CD4-positive, CD25-positive, alpha-beta regulatory T cell (primary cell): Measurements from ENCODE around the gene RUSF1. TPM values are rescaled to one million over a fixed set of nuclear protein-coding genes. Genes with fewer than 3 reads are reported as not detected.
"Not testable (repeated sequence)": the region's sequence is repeated elsewhere in the genome, so short reads cannot be mapped to it uniquely, and the experiment has no call there.

Source experiments
- ATAC-seq, 2 donors: fragments of 150-1000 bp; cut with Tn5 transposase; one replicate each; pipeline ENCODE4 v1.10.0; 2021; ENCODE audit warnings: low read depth in 2 of 2, moderate number of reproducible peaks in 2 of 2, moderate library complexity in 1 of 2
- DNase-seq, 3 donors: peaks; one replicate each; pipeline versions ENCODE4 v3.0.0 to v3.0.0-alpha.2; 2012 to 2022; ENCODE audit warnings: mixed read lengths in 1 of 3
- H3K27ac ChIP-seq: one replicate; pipeline ENCODE4 v1.7.0; 2013; ENCODE audit warnings: mild to moderate bottlenecking, low read length; ENCODE audit not compliant: insufficient read depth, poor library complexity, severe bottlenecking
- H3K27me3 ChIP-seq: one replicate; pipeline ENCODE4 v1.7.0; 2013; ENCODE audit warnings: low read length; ENCODE audit not compliant: control insufficient read depth, insufficient read depth
- H3K36me3 ChIP-seq: one replicate; pipeline ENCODE4 v1.7.0; 2013; ENCODE audit warnings: mild to moderate bottlenecking, low read length, moderate library complexity; ENCODE audit not compliant: control insufficient read depth, insufficient read depth
- H3K4me1 ChIP-seq: 2 replicates; pipeline ENCODE4 v1.7.0; 2013; ENCODE audit warnings: mild to moderate bottlenecking, low read length; ENCODE audit not compliant: insufficient read depth, control insufficient read depth, poor library complexity, severe bottlenecking
- H3K4me3 ChIP-seq: one replicate; pipeline ENCODE4 v1.7.0; 2013; ENCODE audit warnings: low read depth, mild to moderate bottlenecking, low read length, moderate library complexity
- H3K9me3 ChIP-seq, 2 experiments: 1 replicate in 1 of 2; 2 replicates in 1 of 2; pipeline ENCODE4 v1.7.0; 2013; ENCODE audit warnings: low read length in 2 of 2, mild to moderate bottlenecking in 1 of 2, moderate library complexity in 1 of 2; ENCODE audit not compliant: control insufficient read depth in 2 of 2
- H3K27ac Mint-ChIP-seq, 3 donors: one replicate each; pipeline ENCODE4 v1.8.0; 2020 to 2022; ENCODE audit warnings: mild to moderate bottlenecking in 3 of 3, mixed read lengths in 3 of 3, moderate library complexity in 2 of 3
- H3K27me3 Mint-ChIP-seq: one replicate; pipeline ENCODE4 v1.8.0; 2022; ENCODE audit warnings: mild to moderate bottlenecking, mixed read lengths
- H3K36me3 Mint-ChIP-seq: one replicate; pipeline ENCODE4 v1.8.0; 2020; ENCODE audit warnings: mixed read lengths
- H3K4me1 Mint-ChIP-seq, 4 donors: one replicate each; pipeline ENCODE4 v1.8.0; 2020 to 2022; ENCODE audit warnings: mixed read lengths in 4 of 4, mild to moderate bottlenecking in 1 of 4
- H3K4me3 Mint-ChIP-seq, 4 donors: one replicate each; pipeline ENCODE4 v1.8.0; 2020 to 2022; ENCODE audit warnings: mild to moderate bottlenecking in 4 of 4, mixed read lengths in 4 of 4, moderate library complexity in 3 of 4
- H3K9me3 Mint-ChIP-seq, 7 donors: one replicate each; pipeline ENCODE4 v1.8.0; 2020 to 2022; ENCODE audit warnings: mixed read lengths in 7 of 7, mild to moderate bottlenecking in 3 of 7, moderate library complexity in 2 of 7
- polyA plus RNA-seq, 4 donors: library from polyadenylated mRNA; unstranded; fragments of 300-500 nt; fragmentation: Illumina TruSeq; gene quantifications; one replicate each; pipeline ENCODE4 v1.2.3, GENCODE V29; 2021
- total RNA-seq: library from RNA; stranded (reverse); gene quantifications from one replicate; pipeline ENCODE4 v1.2.3, GENCODE V29; 2022

The RUSF1 gene
- total and polyA plus RNA-seq, 5 donors from 2014 or later, result 17.9 to 44.7 (median 21.6) TPM

GRCh38 chr16:31527734-31528274, 19.6 kb upstream of the RUSF1 start, which contains the start of gene AHSP:
Gene AHSP, plus strand, starts transcription at chr16:31527900. Its CDS starts 240 bp downstream, at chr16:31528140.
- Histone ChIP-seq H3K4me3 (no peak within 1 kb of the TSS), H3K4me1 (peaks cover 5% of the 10 kb centered on the region), H3K36me3 (no peaks in the 10 kb centered on the region), H3K9me3 (no peaks in the 10 kb centered on the region), H3K27me3 (peaks cover 15% of the 10 kb centered on the region), H3K27ac (no peak within 1 kb of the TSS)
- Mint-ChIP-seq H3K4me3 (peak within 1 kb of the TSS in 2 of 4 donors; percentile 69 to 75), H3K27me3 (peaks cover 17% of the 10 kb centered on the region), H3K36me3 (no peaks in the 10 kb centered on the region), H3K27ac (peak within 1 kb of the TSS in 2 of 3 donors; percentile 35 to 73), H3K4me1 (peaks cover 0 to 23% (median 2%) of the 10 kb centered on the region in 4 donors), H3K9me3 (peaks cover 0 to 1% (median 0%) of the 10 kb centered on the region in 7 donors)
- DNase-seq (no peak), ATAC-seq (no peak)

GRCh38 chr16:31525113-31525512, 16.9 kb upstream of the RUSF1 start:
- DNase-seq (no peak), ATAC-seq (no peak)
- Mint-ChIP-seq H3K4me3 (no peak overlapping the region), H3K4me1 (peaks cover 0 to 22% (median 2%) of the 10 kb centered on the region in 4 donors), H3K27ac (no peak overlapping the region), H3K36me3 (no peaks in the 10 kb centered on the region), H3K27me3 (peaks cover 20% of the 10 kb centered on the region), H3K9me3 (peaks cover 0 to 1% (median 0%) of the 10 kb centered on the region in 7 donors)
- Histone ChIP-seq H3K9me3 (no peaks in the 10 kb centered on the region), H3K4me3 (no peak overlapping the region), H3K36me3 (no peaks in the 10 kb centered on the region), H3K4me1 (peaks cover 5% of the 10 kb centered on the region), H3K27me3 (peaks cover 3% of the 10 kb centered on the region), H3K27ac (no peak overlapping the region)

GRCh38 chr16:31523768-31524167, 15.6 kb upstream of the RUSF1 start:
- Mint-ChIP-seq H3K4me1 (peaks cover 0 to 15% (median under 1%) of the 10 kb centered on the region in 4 donors), H3K27me3 (peaks cover 14% of the 10 kb centered on the region)
- ATAC-seq, H3K27me3 ChIP-seq, H3K36me3 ChIP-seq, H3K27ac ChIP-seq, H3K27ac Mint-ChIP-seq, H3K4me1 ChIP-seq, DNase-seq, H3K9me3 Mint-ChIP-seq, H3K9me3 ChIP-seq, H3K36me3 Mint-ChIP-seq, H3K4me3 ChIP-seq, H3K4me3 Mint-ChIP-seq: not testable (repeated sequence)

GRCh38 chr16:31522071-31522470, 13.9 kb upstream of the RUSF1 start:
- Mint-ChIP-seq H3K9me3 (peaks cover 0 to 2% (median 0%) of the 10 kb centered on the region in 7 donors), H3K4me3 (no peak overlapping the region), H3K4me1 (peaks cover 0 to 4% (median 0%) of the 10 kb centered on the region in 4 donors), H3K27me3 (peaks cover 6% of the 10 kb centered on the region), H3K27ac (no peak overlapping the region), H3K36me3 (no peaks in the 10 kb centered on the region)
- Histone ChIP-seq H3K4me3 (no peak overlapping the region), H3K27me3 (no peaks in the 10 kb centered on the region), H3K27ac (no peak overlapping the region), H3K36me3 (no peaks in the 10 kb centered on the region), H3K4me1 (no peaks in the 10 kb centered on the region), H3K9me3 (no peaks in the 10 kb centered on the region)
- no peak for DNase-seq
- ATAC-seq, result no peak

GRCh38 chr16:31521368-31521767, 13.2 kb upstream of the RUSF1 start:
- Mint-ChIP-seq H3K4me1 (peaks cover 0 to 4% (median 0%) of the 10 kb centered on the region in 4 donors), H3K4me3 (no peak overlapping the region)
- ATAC-seq, result no peak

GRCh38 chr16:31519759-31520431, 11.7 kb upstream of the RUSF1 start:
- no peak for ATAC-seq
- no peaks in the 10 kb centered on the region for H3K27me3 ChIP-seq
- no peaks in the 10 kb centered on the region for H3K4me1 ChIP-seq
- no peak overlapping the region for H3K27ac ChIP-seq
- H3K9me3 ChIP-seq, result no peaks in the 10 kb centered on the region
- Mint-ChIP-seq H3K36me3 (no peaks in the 10 kb centered on the region), H3K27me3 (peaks cover 6% of the 10 kb centered on the region), H3K4me3 (no peak overlapping the region), H3K9me3 (peaks cover 0 to 2% (median 0%) of the 10 kb centered on the region in 7 donors), H3K4me1 (peaks cover 0 to 4% (median 0%) of the 10 kb centered on the region in 4 donors), H3K27ac (no peak overlapping the region)
- no peaks in the 10 kb centered on the region for H3K36me3 ChIP-seq
- H3K4me3 ChIP-seq, result no peak overlapping the region
- no peak for DNase-seq

More at GRCh38 chr16:31521368-31521767, 13.2 kb upstream of the RUSF1 start:
- Histone ChIP-seq H3K27me3 (no peaks in the 10 kb centered on the region), H3K27ac (no peak overlapping the region), H3K4me3 (no peak overlapping the region), H3K4me1 (no peaks in the 10 kb centered on the region), H3K36me3 (no peaks in the 10 kb centered on the region), H3K9me3 (no peaks in the 10 kb centered on the region)
- H3K9me3 Mint-ChIP-seq, result peaks cover 0 to 2% (median 0%) of the 10 kb centered on the region in 7 donors
- H3K36me3 Mint-ChIP-seq, result no peaks in the 10 kb centered on the region
- no peak overlapping the region for H3K27ac Mint-ChIP-seq
- DNase-seq, result no peak
- H3K27me3 Mint-ChIP-seq, result peaks cover 6% of the 10 kb centered on the region

GRCh38 chr16:31517800-31518402, 9.7 kb upstream of the RUSF1 start:
- ATAC-seq (no peak), DNase-seq (no peak)
- no peaks in the 10 kb centered on the region for H3K36me3 Mint-ChIP-seq
- H3K9me3 ChIP-seq, result no peaks in the 10 kb centered on the region
- H3K27me3 Mint-ChIP-seq, result peaks cover 4% of the 10 kb centered on the region
- H3K4me3 Mint-ChIP-seq, result no peak overlapping the region
- H3K27me3 ChIP-seq, result no peaks in the 10 kb centered on the region
- peaks cover 0 to 2% (median 0%) of the 10 kb centered on the region in 7 donors for H3K9me3 Mint-ChIP-seq
- no peaks in the 10 kb centered on the region for H3K4me1 ChIP-seq
- no peaks in the 10 kb centered on the region for H3K36me3 ChIP-seq
- no peak overlapping the region for H3K4me3 ChIP-seq
- no peak overlapping the region for H3K27ac Mint-ChIP-seq
- no peak overlapping the region for H3K27ac ChIP-seq
- H3K4me1 Mint-ChIP-seq, result peaks cover 0 to 4% (median under 1%) of the 10 kb centered on the region in 4 donors
